ENCODE data around the gene SSBP3. TPM values are rescaled to one million over a fixed set of nuclear protein-coding genes. Genes with fewer than 3 reads are reported as not detected.

Gene SSBP3
- total RNA-seq, 2 experiments from 2014 or later = 16.5 to 44.9 TPM

DNA sequence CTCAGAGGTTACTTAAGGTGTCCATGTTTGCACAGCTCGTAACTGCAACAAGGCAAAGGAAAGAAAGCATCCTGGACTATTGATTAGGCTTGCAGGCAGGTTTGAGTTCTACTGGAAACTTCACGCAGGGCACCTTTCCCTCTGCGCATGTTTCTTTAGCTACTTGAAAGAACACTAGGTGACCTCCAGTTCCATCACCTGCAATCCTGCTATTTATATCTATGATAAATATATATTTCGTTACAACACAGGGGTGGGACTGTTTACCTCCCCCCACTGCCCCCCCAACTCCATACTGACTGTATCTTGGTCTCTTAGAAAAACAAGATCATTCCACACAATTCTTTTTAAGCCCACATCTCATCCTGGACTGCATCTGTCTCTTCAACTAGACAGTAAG, 12.1 kb downstream of the SSBP3 start:
- ChIA-PET POLR2A (interaction anchor here (0.7 to 1.2 kb wide), 3 partner anchors 8 to 378 kb away, joined by 3 to 4 read pairs (median 4); no protein-coding TSS in a partner anchor), CTCF (ENCODE audit: unreplicated experiment) (no interaction called here)
- TF ChIP-seq EZH2phosphoT487 (IDR thresholded peaks at IDR 0.05; ENCODE audit: borderline replicate concordance, low read depth, low read length) = no peak
- TF ChIP-seq, protein P1, sequence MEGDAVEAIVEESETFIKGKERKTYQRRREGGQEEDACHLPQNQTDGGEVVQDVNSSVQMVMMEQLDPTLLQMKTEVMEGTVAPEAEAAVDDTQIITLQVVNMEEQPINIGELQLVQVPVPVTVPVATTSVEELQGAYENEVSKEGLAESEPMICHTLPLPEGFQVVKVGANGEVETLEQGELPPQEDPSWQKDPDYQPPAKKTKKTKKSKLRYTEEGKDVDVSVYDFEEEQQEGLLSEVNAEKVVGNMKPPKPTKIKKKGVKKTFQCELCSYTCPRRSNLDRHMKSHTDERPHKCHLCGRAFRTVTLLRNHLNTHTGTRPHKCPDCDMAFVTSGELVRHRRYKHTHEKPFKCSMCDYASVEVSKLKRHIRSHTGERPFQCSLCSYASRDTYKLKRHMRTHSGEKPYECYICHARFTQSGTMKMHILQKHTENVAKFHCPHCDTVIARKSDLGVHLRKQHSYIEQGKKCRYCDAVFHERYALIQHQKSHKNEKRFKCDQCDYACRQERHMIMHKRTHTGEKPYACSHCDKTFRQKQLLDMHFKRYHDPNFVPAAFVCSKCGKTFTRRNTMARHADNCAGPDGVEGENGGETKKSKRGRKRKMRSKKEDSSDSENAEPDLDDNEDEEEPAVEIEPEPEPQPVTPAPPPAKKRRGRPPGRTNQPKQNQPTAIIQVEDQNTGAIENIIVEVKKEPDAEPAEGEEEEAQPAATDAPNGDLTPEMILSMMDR (conservative IDR thresholded peaks at IDR 0.05; ENCODE audit: low read length) = no peak
- no TSS peak for BruUV-seq (replicated peaks)
- Histone ChIP-seq H3K9me2 (ENCODE audit: insufficient read depth, low read length) (no peaks in the 10 kb centered on the region), H3K4me2 (ENCODE audit: low read length) (no peak overlapping the region), H3K4me3 (ENCODE audit: low read depth, low read length, poor library complexity, severe bottlenecking) (no peak overlapping the region), H3K36me3 (ENCODE audit: insufficient read depth, low read length) (peaks cover 83% of the 10 kb centered on the region), H3K27ac (ENCODE audit: low read depth, low read length, poor library complexity, severe bottlenecking) (no peak overlapping the region), H4K20me1 (ENCODE audit: insufficient read depth, low read length) (no peaks in the 10 kb centered on the region), H2AFZ (ENCODE audit: low read length) (no peak overlapping the region), H3K4me1 (ENCODE audit: insufficient read depth, low read length, poor library complexity, severe bottlenecking) (no peaks in the 10 kb centered on the region), H3K79me2 (ENCODE audit: insufficient read depth, low read depth, low read length) (0 out of 2 replicates have a peak, but pooled peaks cover 5% of the 10 kb centered on the region), H3K9me3 (ENCODE audit: low read length) (no peaks in the 10 kb centered on the region)
- intact Hi-C loops (cut with micrococcal nuclease; ENCODE audit: unreplicated experiment) = no loop called here
- DNase-seq (ENCODE audit: low spot score) = no peak

DNA sequence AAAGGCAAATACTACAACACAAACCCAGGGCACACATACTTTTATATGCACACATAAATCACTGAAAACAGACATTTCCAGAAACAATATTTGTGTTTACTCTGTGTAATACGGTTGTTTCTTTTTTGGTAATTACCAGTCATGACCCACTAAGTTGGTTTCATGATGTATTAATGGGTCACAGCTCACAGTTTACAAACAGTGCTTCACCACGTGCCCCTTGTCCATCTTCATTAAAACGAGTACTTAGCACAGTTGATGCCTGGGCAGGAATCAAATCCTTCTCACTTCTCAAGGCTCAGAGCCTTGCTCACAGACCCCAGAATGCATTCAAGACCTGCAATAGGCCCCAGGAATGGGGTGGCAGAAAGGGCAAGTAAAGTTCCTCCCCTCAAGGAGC, 13.8 kb downstream of the SSBP3 start:
- no peak overlapping the region for H3K27ac ChIP-seq (ENCODE audit: low read depth, low read length, poor library complexity, severe bottlenecking)
- H3K4me2 ChIP-seq (ENCODE audit: low read length) = no peak overlapping the region
- TF ChIP-seq EZH2phosphoT487 (IDR thresholded peaks at IDR 0.05; ENCODE audit: borderline replicate concordance, low read depth, low read length) = no peak
- TF ChIP-seq, protein P1 (conservative IDR thresholded peaks at IDR 0.05; ENCODE audit: low read length) = no peak
- H3K79me2 ChIP-seq (ENCODE audit: insufficient read depth, low read depth, low read length) = 0 out of 2 replicates have a peak, but pooled peaks cover 5% of the 10 kb centered on the region
- no peak overlapping the region for H3K4me3 ChIP-seq (ENCODE audit: low read depth, low read length, poor library complexity, severe bottlenecking)
- H3K36me3 ChIP-seq (ENCODE audit: insufficient read depth, low read length) = peaks cover 66% of the 10 kb centered on the region
- CTCF ChIA-PET (ENCODE audit: unreplicated experiment) = interaction anchor here (1.0 kb wide), 1 partner anchor 81 kb away, joined by 7 read pairs; no protein-coding TSS in a partner anchor
- H3K4me1 ChIP-seq (ENCODE audit: insufficient read depth, low read length, poor library complexity, severe bottlenecking) = no peaks in the 10 kb centered on the region
- H4K20me1 ChIP-seq (ENCODE audit: insufficient read depth, low read length) = no peaks in the 10 kb centered on the region
- POLR2A ChIA-PET = no interaction called here
- no peak overlapping the region for H2AFZ ChIP-seq (ENCODE audit: low read length)
- BruUV-seq (replicated peaks) = no TSS peak
- no peak for DNase-seq (ENCODE audit: low spot score)
- no peaks in the 10 kb centered on the region for H3K9me2 ChIP-seq (ENCODE audit: insufficient read depth, low read length)
- no peaks in the 10 kb centered on the region for H3K9me3 ChIP-seq (ENCODE audit: low read length)
- intact Hi-C loops (cut with micrococcal nuclease; ENCODE audit: unreplicated experiment) = no loop called here

DNA sequence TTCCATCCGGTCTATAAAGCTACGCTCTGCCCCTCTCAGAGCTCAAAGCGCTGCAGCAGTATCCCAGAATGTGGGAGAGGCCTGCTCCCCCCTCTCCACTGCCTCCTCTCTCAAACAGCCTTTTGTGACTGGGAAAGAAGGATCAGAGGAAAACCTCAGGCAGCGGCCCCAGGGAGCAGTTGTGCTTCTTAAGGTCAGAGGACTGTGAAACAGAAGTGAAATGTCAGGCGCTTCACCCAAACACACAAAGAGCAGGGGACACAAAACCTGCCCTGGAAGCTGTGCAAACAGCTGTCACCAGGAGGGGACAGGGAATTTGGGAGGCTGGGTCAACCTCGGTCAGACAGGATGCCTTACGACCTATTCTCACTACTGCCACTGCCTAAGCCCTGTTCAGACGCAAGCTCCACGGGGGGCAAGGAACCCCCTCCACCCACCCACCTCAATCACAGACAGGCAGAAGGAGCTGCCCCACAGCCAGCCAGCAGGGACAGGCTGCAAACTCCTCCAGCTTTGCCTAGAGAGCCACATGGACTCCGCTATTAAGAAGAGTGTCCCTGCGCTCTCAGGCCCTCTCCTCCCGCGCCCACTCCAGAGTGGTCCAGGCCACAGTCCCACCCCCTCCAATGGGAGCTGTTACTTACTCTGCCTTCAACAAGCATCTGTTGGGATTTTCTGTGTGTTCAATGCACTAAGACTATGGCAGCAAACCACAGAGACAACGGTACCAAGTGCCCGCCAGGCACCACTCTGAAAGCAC, 14.6 kb downstream of the SSBP3 start:
- no peak for DNase-seq (ENCODE audit: low spot score)
- ChIA-PET CTCF (ENCODE audit: unreplicated experiment) (interaction anchor here (1.0 kb wide), 1 partner anchor 80 kb away, joined by 7 read pairs; no protein-coding TSS in a partner anchor), POLR2A (no interaction called here)
- no peak overlapping the region for H3K27ac ChIP-seq (ENCODE audit: low read depth, low read length, poor library complexity, severe bottlenecking)
- no peaks in the 10 kb centered on the region for H4K20me1 ChIP-seq (ENCODE audit: insufficient read depth, low read length)
- TF ChIP-seq EZH2phosphoT487 (IDR thresholded peaks at IDR 0.05; ENCODE audit: borderline replicate concordance, low read depth, low read length) = no peak
- BruUV-seq (replicated peaks) = no TSS peak
- H3K9me2 ChIP-seq (ENCODE audit: insufficient read depth, low read length) = no peaks in the 10 kb centered on the region
- no peaks in the 10 kb centered on the region for H3K4me1 ChIP-seq (ENCODE audit: insufficient read depth, low read length, poor library complexity, severe bottlenecking)
- no peak overlapping the region for H3K4me2 ChIP-seq (ENCODE audit: low read length)
- H3K4me3 ChIP-seq (ENCODE audit: low read depth, low read length, poor library complexity, severe bottlenecking) = no peak overlapping the region
- 0 out of 2 replicates have a peak, but pooled peaks cover 5% of the 10 kb centered on the region for H3K79me2 ChIP-seq (ENCODE audit: insufficient read depth, low read depth, low read length)
- H3K9me3 ChIP-seq (ENCODE audit: low read length) = no peaks in the 10 kb centered on the region
- intact Hi-C loops (cut with micrococcal nuclease; ENCODE audit: unreplicated experiment) = no loop called here
- no peak overlapping the region for H2AFZ ChIP-seq (ENCODE audit: low read length)
- peaks cover 58% of the 10 kb centered on the region for H3K36me3 ChIP-seq (ENCODE audit: insufficient read depth, low read length)
